GM12891 (cell line): Measurements from ENCODE around the gene MBOAT2.
A peak's percentile ranks its signal among the peaks of the same experiment; 100 is the strongest.

Experiments used
- DNase-seq: peaks from one replicate; pipeline ENCODE4 v3.0.0; 2011; ENCODE audit warnings: low spot score; ENCODE audit not compliant: insufficient read length
- FAIRE-seq: peaks from 2 replicates; lab custom pipeline; 2011; peaks lifted over from hg19 to GRCh38; lab: Jason Lieb, UNC
- PAX5 ChIP-seq: IDR thresholded peaks from 2 replicates; pipeline ENCODE4 v1.6.1; 2011; ENCODE audit warnings: low read length, moderate library complexity, mild to moderate bottlenecking; ENCODE audit not compliant: insufficient read depth, severe bottlenecking
- POLR2A ChIP-seq: IDR thresholded peaks from 2 replicates; pipeline ENCODE4 v1.6.1; 2011; ENCODE audit warnings: low read depth, low read length, control low read depth
- POLR2AphosphoS5 ChIP-seq: IDR thresholded peaks from 2 replicates; pipeline ENCODE4 v1.6.1; 2011; ENCODE audit warnings: low read depth, low read length, control low read depth
- POU2F2 ChIP-seq: IDR thresholded peaks from 2 replicates; pipeline ENCODE4 v1.6.1; 2011; ENCODE audit warnings: low read depth, mild to moderate bottlenecking, control low read depth, low read length, moderate library complexity
- SPI1 ChIP-seq: IDR thresholded peaks from 2 replicates; pipeline ENCODE4 v1.6.1; 2011; ENCODE audit warnings: low read depth, low read length, control low read depth
- TAF1 ChIP-seq: IDR thresholded peaks from 2 replicates; pipeline ENCODE4 v1.6.1; 2011; ENCODE audit warnings: low read depth, low read length, control low read depth

Gene MBOAT2

GRCh38 chr2:8870441-8870840 is 133.0 kb downstream of the MBOAT2 start:
- no peak for DNase-seq
- TF ChIP-seq PAX5 (no peak), SPI1 (no peak), POLR2AphosphoS5 (no peak), POU2F2 (no peak), POLR2A (no peak), TAF1 (no peak)
- FAIRE-seq, result no peak

- no peak for DNase-seq
- FAIRE-seq, result no peak
- TF ChIP-seq POLR2AphosphoS5 (no peak), POLR2A (no peak), POU2F2 (no peak), SPI1 (no peak), PAX5 (no peak), TAF1 (no peak)
These were observed 136.1 kb downstream of the MBOAT2 start for GRCh38 chr2:8867363-8867762.

- no peak for DNase-seq
- no peak for FAIRE-seq
- no peak for TF ChIP-seq POLR2A
- no peak for TF ChIP-seq POU2F2
- TF ChIP-seq SPI1, result no peak
- no peak for TF ChIP-seq POLR2AphosphoS5
- TF ChIP-seq PAX5, result no peak
- TF ChIP-seq TAF1, result no peak
These were observed 140.0 kb downstream of the MBOAT2 start for GRCh38 chr2:8863331-8863953.

GRCh38 chr2:8862230-8862629 is 141.3 kb downstream of the MBOAT2 start:
- FAIRE-seq (no peak), DNase-seq (no peak)
- TF ChIP-seq TAF1 (no peak), PAX5 (no peak), POLR2A (no peak), SPI1 (no peak), POLR2AphosphoS5 (no peak), POU2F2 (no peak)

- no peak for FAIRE-seq
These were observed 141.7 kb downstream of the MBOAT2 start for GRCh38 chr2:8861797-8862196.

GRCh38 chr2:8860239-8860638 is 143.2 kb downstream of the MBOAT2 start:
- FAIRE-seq (no peak), DNase-seq (no peak)
- TF ChIP-seq POU2F2 (no peak), POLR2AphosphoS5 (no peak), PAX5 (no peak), TAF1 (no peak), POLR2A (no peak), SPI1 (no peak)

More at GRCh38 chr2:8861797-8862196, 141.7 kb downstream of the MBOAT2 start:
- TF ChIP-seq TAF1 (no peak), POLR2AphosphoS5 (no peak), SPI1 (no peak), POU2F2 (no peak), PAX5 (no peak), POLR2A (no peak)
- no peak for DNase-seq

GRCh38 chr2:8858910-8859309 is 144.6 kb downstream of the MBOAT2 start:
- no peak for DNase-seq
- no peak for FAIRE-seq
- TF ChIP-seq POLR2AphosphoS5, result no peak
- TF ChIP-seq SPI1, result no peak
- TF ChIP-seq TAF1, result no peak
- no peak for TF ChIP-seq POLR2A
- TF ChIP-seq POU2F2, result no peak

- peak; percentile 13 for FAIRE-seq
- TF ChIP-seq PAX5 (no peak), POU2F2 (no peak), TAF1 (no peak), POLR2AphosphoS5 (no peak), SPI1 (no peak), POLR2A (no peak)
- no peak for DNase-seq
These were observed 145.2 kb downstream of the MBOAT2 start for GRCh38 chr2:8858264-8858663.

GRCh38 chr2:8857709-8858108 is 145.8 kb downstream of the MBOAT2 start:
- no peak for DNase-seq
- no peak for TF ChIP-seq POU2F2
- no peak for TF ChIP-seq POLR2A
- no peak for TF ChIP-seq POLR2AphosphoS5
- no peak for TF ChIP-seq PAX5
- no peak for TF ChIP-seq TAF1
- TF ChIP-seq SPI1, result no peak
- no peak for FAIRE-seq

- FAIRE-seq, result no peak
- no peak for DNase-seq
- TF ChIP-seq TAF1, result no peak
- no peak for TF ChIP-seq POU2F2
- TF ChIP-seq PAX5, result no peak
- no peak for TF ChIP-seq POLR2AphosphoS5
- TF ChIP-seq POLR2A, result no peak
These were observed 147.3 kb downstream of the MBOAT2 start for GRCh38 chr2:8856176-8856575.
